Activated CD4-positive, CD25-positive, alpha-beta regulatory T cell treated with anti-CD3 and anti-CD28 coated beads, Interleukin-2, amount 50 U/mL, for 72 hours (primary cell): ENCODE results near the gene CD300H.
A peak's percentile ranks its signal among the peaks of the same experiment; 100 is the strongest.

Experiments used
- DNase-seq: peaks from one replicate; pipeline ENCODE4 v3.0.0; 2021

The CD300H gene

DNA sequence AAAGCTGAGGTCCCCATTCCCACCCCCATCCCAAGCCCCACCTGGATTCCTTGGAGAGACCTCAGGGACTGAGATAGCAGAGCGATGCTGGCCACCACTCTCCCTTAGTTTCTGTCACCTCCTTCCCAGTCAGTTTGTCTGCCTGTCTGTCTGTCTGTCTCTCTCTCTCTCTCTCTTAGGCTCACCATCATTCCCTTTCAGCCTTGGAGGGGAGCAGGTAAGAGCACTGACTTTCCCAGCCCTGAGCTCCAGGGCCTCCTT is 41.9 kb downstream of the CD300H start:
- DNase-seq, result no peak

GRCh38 chr17:74524653-74525464 is 42.5 kb downstream of the CD300H start:
- DNase-seq, result no peak

DNA sequence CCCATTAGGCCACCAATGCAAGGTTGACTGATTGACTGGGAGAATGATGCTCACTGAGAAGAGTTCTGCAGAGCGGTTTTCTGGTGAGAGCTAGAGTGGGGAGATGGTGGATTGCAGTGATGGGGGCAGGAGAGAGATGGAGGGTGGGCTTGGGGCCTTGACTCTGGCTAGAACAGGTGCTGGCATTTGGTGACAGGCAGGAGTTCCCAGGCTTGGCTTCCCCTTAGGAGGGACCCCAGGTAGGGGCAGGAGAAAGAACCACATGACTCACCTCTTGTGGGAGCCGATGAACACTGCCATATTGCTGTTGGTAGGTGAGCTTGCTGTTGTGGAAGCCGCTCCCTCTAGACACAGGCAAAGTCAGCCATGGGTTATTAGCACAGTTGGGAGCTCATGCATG is 44.0 kb downstream of the CD300H start:
- peak; percentile 12 for DNase-seq

- peak; percentile 15 for DNase-seq
These were observed 44.8 kb downstream of the CD300H start for GRCh38 chr17:74522381-74523105.

GRCh38 chr17:74521701-74522201 is 45.6 kb downstream of the CD300H start:
- DNase-seq, result peak; percentile 23

GRCh38 chr17:74520790-74521480 is 46.4 kb downstream of the CD300H start:
- DNase-seq, result peak; percentile 27

GRCh38 chr17:74520016-74520434 is 47.3 kb downstream of the CD300H start:
- peak; percentile 2 for DNase-seq

DNA sequence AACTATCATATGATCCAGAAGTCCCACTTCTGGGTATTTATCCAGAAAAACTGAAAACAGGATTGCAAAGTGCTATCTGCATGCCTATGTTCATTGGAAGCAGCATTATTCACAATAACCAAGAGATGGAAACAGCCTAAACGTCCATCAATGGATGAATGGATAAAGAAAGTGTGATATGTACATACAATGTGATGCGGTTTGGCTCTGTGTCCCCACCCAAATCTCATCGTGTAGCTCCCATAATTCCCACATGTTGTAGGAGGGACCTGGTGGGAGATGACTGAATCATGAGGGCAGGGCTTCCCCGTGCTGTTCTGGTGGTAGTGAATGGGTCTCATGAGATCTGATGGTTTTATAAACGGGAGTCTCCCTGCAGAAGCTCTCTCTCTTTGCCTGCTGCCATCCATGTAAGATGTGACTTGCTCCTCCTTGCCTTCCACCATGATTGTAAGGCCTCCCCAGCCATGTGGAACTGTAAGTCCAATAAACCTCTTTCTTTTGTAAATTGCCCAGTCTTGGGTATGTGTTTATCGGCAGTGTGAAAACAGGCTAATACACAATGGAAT is 48.8 kb downstream of the CD300H start:
- peak; percentile 12 for DNase-seq

- peak; percentile 2 for DNase-seq
These were observed 50.6 kb downstream of the CD300H start for GRCh38 chr17:74516561-74517328.

DNA sequence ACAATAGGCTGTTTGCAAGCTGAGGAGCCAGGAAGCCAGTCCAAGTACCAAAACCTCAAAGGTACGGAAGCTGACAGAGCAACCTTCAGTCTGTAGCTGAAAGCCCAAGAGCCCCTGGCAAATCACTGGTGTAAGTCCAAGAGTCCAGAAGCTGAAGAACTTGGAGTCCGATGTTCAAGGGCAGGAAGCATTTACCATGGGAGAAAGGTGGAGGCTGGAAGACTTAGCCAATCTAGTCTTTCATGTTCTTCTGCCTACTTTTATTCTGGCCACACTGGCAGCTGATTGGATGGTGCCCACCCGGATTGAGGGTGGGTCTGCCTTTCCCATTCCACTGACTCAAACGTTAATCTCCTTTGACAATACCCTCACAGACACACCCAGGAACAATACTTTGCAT is 51.4 kb downstream of the CD300H start:
- DNase-seq, result no peak

GRCh38 chr17:74514632-74515334 is 52.5 kb downstream of the CD300H start:
- no peak for DNase-seq

DNA sequence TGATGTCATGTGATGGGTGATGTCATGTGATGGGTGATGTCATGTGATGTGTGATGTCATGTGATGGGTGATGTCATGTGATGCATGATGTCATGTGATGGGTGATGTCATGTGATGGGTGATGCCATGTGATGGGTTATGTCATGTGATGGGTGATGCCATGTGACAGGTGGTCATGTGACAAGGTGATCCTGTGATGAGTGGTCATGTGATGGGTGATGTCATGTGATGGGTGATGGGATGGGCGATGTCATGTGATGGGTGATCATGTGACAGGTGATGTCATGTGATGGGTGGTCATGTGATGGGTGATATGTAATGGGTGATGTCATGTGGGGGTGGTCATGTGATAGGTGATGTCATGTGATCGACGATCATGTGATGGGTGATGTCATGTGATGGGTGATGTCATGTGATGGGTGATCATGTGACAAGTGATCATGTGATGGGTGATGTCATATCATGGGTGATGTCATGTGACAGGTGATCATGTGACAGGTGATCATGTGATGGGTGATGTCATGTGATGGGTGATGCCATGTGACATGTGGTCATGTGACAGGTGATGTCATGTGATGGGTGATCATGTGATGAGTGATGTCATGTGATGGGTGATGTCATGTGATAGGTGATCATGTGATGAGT is 53.2 kb downstream of the CD300H start:
- DNase-seq, result no peak

DNA sequence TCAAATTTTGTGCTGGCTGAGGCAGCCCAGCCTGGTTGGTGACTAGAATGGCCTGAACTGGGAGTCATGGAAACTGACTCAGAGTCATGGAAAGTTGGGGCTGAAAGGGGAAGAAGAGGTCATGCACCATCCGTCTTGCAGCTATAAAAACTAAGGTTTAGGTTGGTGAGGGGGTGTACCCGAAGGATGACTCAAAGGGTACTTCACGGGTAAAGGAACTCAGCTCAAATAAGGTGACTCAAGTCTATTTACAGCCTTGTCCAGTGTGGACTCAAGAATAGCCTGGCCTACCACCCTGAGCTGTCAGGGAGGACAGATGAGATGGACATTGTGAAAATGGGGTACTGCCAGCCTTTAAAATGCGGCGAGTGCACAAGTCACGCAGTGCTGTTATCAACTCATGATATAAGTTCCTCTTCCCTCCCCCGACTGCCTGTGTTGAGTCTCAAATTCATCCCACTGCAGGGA is 54.7 kb downstream of the CD300H start:
- no peak for DNase-seq

GRCh38 chr17:74512036-74512435 is 55.3 kb downstream of the CD300H start:
- DNase-seq, result peak; percentile 14
